Renal cortex interstitium (tissue), 11 donors: ENCODE measurements around the gene AUTS2. TPM values are rescaled to one million over a fixed set of nuclear protein-coding genes. Genes with fewer than 3 reads are reported as not detected.

Experiments used
- DNase-seq, 11 donors: peaks; one replicate each; pipeline ENCODE4 v3.0.0-alpha.2; 2013; ENCODE audit warnings: low read depth in 9 of 11, low spot score in 4 of 11; ENCODE audit errors: extremely low read depth in 1 of 11
- polyA plus RNA-seq, 3 donors: library from polyadenylated mRNA; unstranded; fragments of 120-200 nt; gene quantifications; one replicate each; pipeline ENCODE4 v1.2.1, GENCODE V29; 2013; ENCODE audit not compliant: insufficient read length in 3 of 3

The AUTS2 gene
- polyA plus RNA-seq, 3 donors, result 78.0 to 102 (median 90.7) TPM

- DNase-seq, result no peak
Observed at GRCh38 chr7:69790977-69791724, 192.9 kb downstream of the AUTS2 start.

DNA sequence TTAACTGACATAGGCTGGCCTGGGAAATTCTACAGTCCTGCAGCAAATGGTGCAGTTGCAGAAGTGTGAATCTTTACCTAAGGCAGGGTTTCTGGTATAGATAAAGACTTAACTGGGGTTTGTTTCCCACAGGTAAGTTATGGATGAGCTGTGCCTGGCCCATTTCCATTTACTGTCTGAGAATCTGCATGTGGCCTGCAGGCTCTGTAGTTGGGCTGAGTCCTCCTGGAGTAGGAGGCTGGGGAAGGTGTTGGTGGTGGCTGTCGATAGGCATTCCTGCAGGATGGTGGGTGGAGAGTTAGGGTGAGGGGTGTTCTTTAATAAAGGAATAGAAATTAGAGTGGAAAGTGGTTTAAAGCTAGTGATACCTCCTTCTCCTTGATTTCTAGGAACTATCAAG lies 193.5 kb downstream of the AUTS2 start:
- DNase-seq, result no peak

DNA sequence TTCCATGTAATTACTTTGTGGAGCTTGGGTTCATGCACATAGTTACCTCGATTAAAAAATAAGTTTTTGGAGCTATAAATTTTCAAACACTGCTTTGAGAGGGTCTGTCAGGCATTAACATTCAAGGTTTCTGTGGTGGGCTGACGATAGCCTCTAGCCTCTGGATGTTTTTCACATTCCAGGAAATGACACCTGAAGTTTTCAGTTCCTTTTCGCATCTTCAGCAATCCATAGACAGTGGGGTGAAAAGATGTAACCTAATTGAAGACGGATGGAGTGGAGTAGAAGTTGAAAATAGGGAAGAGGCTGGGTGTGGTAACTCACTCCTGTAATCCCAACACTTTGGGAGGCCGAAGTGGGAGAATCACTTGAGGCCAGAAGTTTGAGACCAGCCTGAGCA lies 197.7 kb downstream of the AUTS2 start:
- DNase-seq, result no peak

DNA sequence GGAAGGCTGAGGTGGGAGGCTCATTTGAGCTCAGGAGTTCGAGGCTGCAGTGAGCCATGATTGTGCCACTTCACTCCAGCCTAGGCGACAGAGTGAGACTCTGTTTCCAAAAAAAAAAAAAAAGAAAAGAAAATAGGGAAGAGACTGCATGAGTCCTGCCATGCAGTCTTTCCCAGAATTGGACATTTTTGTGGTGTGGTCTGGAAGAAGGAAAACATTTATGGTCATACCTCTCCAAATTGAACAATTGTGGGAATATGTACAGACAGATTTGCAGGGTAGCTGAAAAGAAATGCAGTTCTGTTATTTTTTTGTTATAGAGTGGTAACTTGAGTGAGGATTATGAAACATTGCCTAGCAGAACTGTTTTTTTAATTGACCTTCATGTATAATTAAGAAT lies 198.1 kb downstream of the AUTS2 start:
- DNase-seq, result no peak

DNA sequence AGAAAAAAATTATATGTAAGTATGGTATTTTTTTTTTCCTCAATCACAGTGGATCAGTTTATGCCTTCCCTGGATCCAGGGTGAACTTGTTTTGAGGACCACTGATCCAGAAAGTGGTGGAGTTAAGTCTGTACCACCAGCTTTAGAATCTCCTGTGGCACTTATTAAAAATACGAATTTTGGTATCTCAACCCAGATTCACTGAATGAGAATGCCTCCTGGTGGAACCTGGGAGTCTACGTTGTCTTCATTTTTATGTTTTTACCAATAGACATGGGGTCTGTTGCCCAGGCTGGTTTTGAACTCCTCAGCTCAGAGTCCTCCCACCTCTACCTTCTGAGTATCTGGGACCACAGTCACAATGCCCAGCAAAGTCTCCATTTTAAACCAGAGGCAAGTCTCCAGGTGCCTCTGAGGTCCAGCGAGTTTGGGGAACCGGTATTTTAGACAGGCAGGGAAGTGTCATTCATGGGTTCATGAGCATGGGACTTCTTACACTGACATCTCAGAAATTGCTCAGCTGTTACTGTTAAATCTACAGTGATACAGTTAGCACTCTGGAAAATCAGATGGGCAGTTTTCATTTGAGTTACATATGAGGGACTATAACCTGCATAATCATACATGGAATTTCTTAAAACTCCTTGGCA lies 200.9 kb downstream of the AUTS2 start:
- no peak for DNase-seq

GRCh38 chr7:69799990-69800389 lies 201.7 kb downstream of the AUTS2 start:
- DNase-seq, result no peak

GRCh38 chr7:69800495-69800894 lies 202.2 kb downstream of the AUTS2 start:
- DNase-seq, result no peak

DNA sequence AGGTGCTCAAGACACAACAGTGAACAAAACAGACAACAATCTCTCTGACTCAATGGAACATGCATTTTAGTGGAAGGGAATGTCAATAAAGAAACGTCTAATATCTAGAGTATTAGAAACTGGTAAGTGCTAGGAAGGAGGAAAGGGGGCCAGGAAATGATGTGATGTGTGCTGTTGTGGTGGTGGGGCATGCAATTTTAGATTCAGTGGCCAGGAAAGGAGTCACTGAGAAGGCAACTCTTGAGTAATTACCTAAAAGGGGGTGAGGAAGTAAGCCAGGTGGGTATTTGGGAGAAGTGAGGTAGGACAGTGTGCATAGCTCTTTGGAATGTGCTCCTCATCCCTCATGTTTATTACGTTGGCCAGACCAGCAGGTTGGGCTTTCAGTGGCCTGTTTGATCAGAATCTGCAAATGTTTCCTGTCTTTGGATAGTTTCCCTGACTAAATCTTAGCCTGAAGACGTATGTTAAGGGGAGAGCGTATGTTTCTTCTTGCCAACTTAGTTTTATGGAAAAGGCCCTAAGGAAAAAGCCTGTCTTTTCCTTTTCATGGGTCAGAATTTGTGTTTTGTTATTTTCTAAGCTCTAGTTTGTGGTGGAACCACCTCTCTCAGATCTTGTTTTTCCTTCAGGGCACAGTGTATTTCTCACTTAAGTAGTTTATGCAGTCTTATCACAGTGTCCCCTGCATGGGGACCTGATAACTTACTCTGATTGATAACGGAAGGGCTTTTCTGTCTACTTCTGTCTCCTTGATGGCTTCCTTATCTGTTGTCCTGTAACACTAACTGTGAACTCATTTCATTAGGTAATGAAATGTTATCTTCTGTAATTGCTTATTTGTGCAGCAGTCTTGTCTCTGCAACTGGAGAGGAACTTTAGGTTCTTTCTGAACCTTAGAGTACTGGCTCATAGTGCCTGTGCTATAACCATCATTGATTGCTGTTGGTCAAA lies 203.7 kb downstream of the AUTS2 start:
- DNase-seq, result no peak

DNA sequence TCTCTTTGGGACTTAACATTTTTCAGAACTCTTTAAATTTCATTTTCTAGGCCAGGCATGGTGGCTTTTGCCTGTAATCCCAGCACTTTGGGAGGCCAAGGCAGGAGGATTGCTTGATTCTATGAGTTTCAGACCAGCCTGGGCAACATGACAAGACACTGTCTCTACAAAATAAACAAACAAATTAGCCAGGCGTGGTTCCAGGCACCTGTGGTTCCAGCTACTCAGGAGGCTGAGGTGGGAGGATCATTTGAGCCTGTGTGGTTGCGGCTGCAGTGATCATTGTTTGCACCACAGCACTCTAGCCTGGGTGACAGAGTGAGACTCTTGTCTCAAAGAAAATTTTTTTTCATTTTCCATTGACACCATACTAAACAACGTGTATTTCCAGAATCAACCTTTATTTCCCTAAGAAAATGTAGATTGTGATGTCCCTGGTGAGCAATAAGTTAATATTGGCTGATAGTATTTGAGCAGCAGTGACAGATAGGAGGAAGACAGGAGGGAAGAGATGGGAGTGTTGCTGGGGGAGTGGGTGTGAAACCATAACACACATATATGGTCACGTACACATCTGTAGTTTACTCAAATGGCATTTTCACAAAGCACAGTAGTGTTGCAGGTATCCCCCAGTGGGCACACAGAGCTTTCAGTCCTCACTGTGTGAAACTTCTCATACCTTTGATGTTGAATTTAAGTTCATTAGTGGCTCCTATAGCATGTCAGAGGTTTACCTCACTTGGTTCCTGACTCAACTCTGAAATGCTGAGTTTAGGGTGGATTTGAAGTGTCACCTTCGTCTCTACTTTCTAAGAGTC lies 205.6 kb downstream of the AUTS2 start:
- no peak for DNase-seq

DNA sequence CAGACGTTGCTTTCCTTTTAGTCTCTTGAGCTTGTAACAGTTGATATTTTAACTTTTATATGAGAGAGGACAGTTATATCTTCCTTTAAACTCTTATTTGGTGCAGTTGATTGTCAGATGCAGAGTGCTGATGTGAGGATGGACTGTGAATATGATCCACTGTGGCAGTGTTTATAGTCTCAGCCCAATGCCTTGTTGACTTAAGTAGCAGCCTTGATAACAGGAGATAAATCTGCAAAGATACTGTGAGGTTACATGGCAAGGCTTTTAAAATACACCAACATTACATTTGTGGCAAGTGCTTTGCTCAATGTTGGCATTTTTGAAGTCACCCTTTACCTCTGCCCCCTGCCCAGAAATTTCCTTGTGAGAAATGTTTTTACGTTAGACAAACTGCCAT lies 206.7 kb downstream of the AUTS2 start:
- DNase-seq, result no peak

- DNase-seq, result no peak
Observed at GRCh38 chr7:69808391-69808790, 210.1 kb downstream of the AUTS2 start.

- DNase-seq, result no peak
Observed at GRCh38 chr7:69811476-69812308, 213.4 kb downstream of the AUTS2 start.

GRCh38 chr7:69812756-69813155 lies 214.5 kb downstream of the AUTS2 start:
- DNase-seq, result no peak

GRCh38 chr7:69813637-69814240 lies 215.5 kb downstream of the AUTS2 start:
- DNase-seq, result no peak

GRCh38 chr7:69814421-69814962 lies 216.2 kb downstream of the AUTS2 start:
- no peak for DNase-seq

DNA sequence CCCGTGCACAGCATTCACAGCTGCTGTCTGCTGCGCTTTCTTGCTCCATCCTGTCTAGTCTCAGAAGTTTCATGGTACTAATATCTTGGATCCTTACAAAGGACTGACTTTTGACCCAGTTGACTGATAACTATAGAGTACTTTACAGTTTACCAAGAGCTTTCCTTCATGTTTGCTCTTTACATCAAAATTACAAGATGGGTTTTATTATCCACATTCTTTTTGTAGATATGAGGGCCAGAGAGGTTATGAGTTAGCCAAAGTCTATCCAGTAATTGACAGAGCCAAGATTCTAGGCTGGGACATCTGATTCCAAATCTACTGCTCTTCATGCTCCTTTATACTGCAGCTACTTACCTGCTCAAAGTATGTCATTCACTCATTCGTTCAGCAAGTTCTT lies 218.2 kb downstream of the AUTS2 start:
- no peak for DNase-seq

DNA sequence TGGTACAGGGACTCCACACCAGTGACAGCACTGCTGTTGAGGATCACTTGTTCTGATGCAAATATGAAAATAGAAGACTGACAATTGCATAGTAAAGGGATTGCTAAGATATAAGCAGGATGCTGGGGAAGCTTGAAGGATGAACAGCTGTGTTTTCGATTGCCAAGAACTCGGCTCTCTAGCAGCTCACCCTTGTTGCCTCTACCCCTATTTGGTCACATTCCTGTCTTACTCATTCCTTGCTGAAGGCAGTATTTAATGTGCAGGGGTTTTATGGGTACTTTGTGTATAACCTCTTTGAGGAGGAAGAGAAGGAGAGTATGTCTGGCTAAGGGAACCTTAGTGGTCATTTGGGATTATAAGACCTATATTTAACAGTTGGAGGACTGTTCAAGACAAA lies 218.8 kb downstream of the AUTS2 start:
- no peak for DNase-seq
